Measurements from ENCODE around the gene CD244. TPM values are rescaled to one million over a fixed set of nuclear protein-coding genes. Genes with fewer than 3 reads are reported as not detected.

The CD244 gene
- polyA plus RNA-seq, 2 of the 4 experiments (the other 2 are of a cell fraction): 0.03 TPM; not detected in 1

GRCh38 chr1:160798439-160798838, 64.2 kb downstream of the CD244 start:
- WGBS (ENCODE audit: missing lambda C conversion rate): 58% methylated on average over 2 of the region's 2 CpGs
- no peaks in the 10 kb centered on the region for H3K4me1 ChIP-seq
- CTCF ChIA-PET: interaction anchor here (0.9 to 2.8 kb wide), 3 partner anchors 19 to 58 kb away, joined by 3 to 12 read pairs (median 3); no protein-coding TSS in a partner anchor
- no peak overlapping the region for H3K4me3 ChIP-seq
- TF ChIP-seq CEBPB (IDR thresholded peaks at IDR 0.05) (no peak), SREBF2 (IDR thresholded peaks at IDR 0.05) (no peak), NPAS2 (CRISPR knock-in tag; IDR thresholded peaks at IDR 0.05; ENCODE audit: borderline replicate concordance) (no peak), ZSCAN20 (CRISPR knock-in tag; IDR thresholded peaks at IDR 0.05) (no peak), MAX (IDR thresholded peaks at IDR 0.05) (no peak), EP300 (IDR thresholded peaks at IDR 0.05) (no peak), EHF (CRISPR knock-in tag; IDR thresholded peaks at IDR 0.05) (no peak), E2F6 (IDR thresholded peaks at IDR 0.05; ENCODE audit: borderline replicate concordance, low read depth) (no peak), REST (IDR thresholded peaks at IDR 0.05) (no peak), POLR2A (IDR thresholded peaks at IDR 0.05; ENCODE audit: low read length) (no peak), ESRRA (IDR thresholded peaks at IDR 0.05; ENCODE audit: borderline replicate concordance, low read length) (no peak), MYC (IDR thresholded peaks at IDR 0.05; ENCODE audit: borderline replicate concordance, low read length) (no peak)
- H3K27ac ChIP-seq: no peak overlapping the region
- DNase-seq (ENCODE audit: low read depth in 1 of 2, low spot score in 1 of 2): no peak
- POLR2A ChIA-PET: no interaction called here
- no peak for FAIRE-seq
- no peaks in the 10 kb centered on the region for H3K9me3 ChIP-seq
- no peak overlapping the region for H3K4me2 ChIP-seq
- no peak for ATAC-seq

- DNase-seq (ENCODE audit: low read depth in 1 of 2, low spot score in 1 of 2) (no peak), ATAC-seq (no peak), FAIRE-seq (no peak)
- Histone ChIP-seq H3K27ac (no peak overlapping the region), H3K4me1 (no peaks in the 10 kb centered on the region), H3K4me3 (no peak overlapping the region), H3K4me2 (no peak overlapping the region), H3K9me3 (no peaks in the 10 kb centered on the region)
- TF ChIP-seq RCOR1 (IDR thresholded peaks at IDR 0.05; ENCODE audit: low read depth, low read length): no peak
- TF ChIP-seq ZNF302 (CRISPR knock-in tag; IDR thresholded peaks at IDR 0.05): no peak
- TF ChIP-seq ZSCAN20 (CRISPR knock-in tag; IDR thresholded peaks at IDR 0.05): no peak
- ChIA-PET CTCF (interaction anchor here (0.9 to 2.8 kb wide), 2 partner anchors 18 to 58 kb away, joined by 3 to 12 read pairs; no protein-coding TSS in a partner anchor), POLR2A (no interaction called here)
- WGBS (ENCODE audit: missing lambda C conversion rate): 21% methylated on average over 4 of the region's 4 CpGs
Measured at GRCh38 chr1:160797861-160798273, 64.8 kb downstream of the CD244 start.

- no peak overlapping the region for H3K27ac ChIP-seq
- ChIA-PET CTCF (interaction anchor here (1.4 to 2.8 kb wide), 2 partner anchors 9 to 17 kb away, joined by 5 to 12 read pairs; no protein-coding TSS in a partner anchor), POLR2A (no interaction called here)
- TF ChIP-seq CTCF (IDR thresholded peaks at IDR 0.05): no peak
- no peak for TF ChIP-seq MYC (IDR thresholded peaks at IDR 0.05; ENCODE audit: borderline replicate concordance, low read length)
- no peak for TF ChIP-seq JUN (IDR thresholded peaks at IDR 0.05)
- no peak for TF ChIP-seq TFCP2L1 (CRISPR knock-in tag; IDR thresholded peaks at IDR 0.05)
- no peak for TF ChIP-seq FOSB (CRISPR knock-in tag; IDR thresholded peaks at IDR 0.05)
- TF ChIP-seq REST (IDR thresholded peaks at IDR 0.05): no peak
- no peak for TF ChIP-seq CBX8 (IDR thresholded peaks at IDR 0.05)
- TF ChIP-seq SREBF2 (IDR thresholded peaks at IDR 0.05): no peak
- TF ChIP-seq ZFP36 (IDR thresholded peaks at IDR 0.05; ENCODE audit: borderline replicate concordance, partially characterized antibody): no peak
- ATAC-seq: no peak
- no peak overlapping the region for H3K4me2 ChIP-seq
- FAIRE-seq: no peak
- no peak overlapping the region for H3K4me3 ChIP-seq
- no peak for DNase-seq (ENCODE audit: low read depth in 1 of 2, low spot score in 1 of 2)
- H3K9me3 ChIP-seq: no peaks in the 10 kb centered on the region
- 70% methylated on average over 3 of the region's 3 CpGs for WGBS (ENCODE audit: missing lambda C conversion rate)
- no peaks in the 10 kb centered on the region for H3K4me1 ChIP-seq
Measured at GRCh38 chr1:160797271-160797709, 65.4 kb downstream of the CD244 start.
